ENCODE data around the gene FAM47E.

The FAM47E gene, protein sequence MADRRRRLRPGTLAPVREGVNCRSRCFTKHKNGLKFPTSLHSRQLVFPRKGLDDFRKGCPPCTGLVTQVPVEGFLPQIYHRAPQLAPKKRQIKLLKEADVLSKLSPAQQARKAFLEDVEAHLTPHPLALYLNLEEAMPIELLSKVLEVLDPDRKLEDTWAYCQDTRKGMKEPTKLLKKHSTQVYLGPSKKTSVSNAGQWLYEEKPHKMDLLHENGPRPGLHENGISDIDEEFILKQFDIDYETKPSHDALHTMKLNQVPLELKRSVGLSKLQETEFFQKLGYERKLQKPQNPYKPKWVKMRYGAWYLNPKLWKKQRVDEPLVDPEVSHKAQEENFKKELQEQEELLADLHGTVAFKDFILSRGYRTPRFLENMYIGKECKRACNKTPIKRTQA

DNA sequence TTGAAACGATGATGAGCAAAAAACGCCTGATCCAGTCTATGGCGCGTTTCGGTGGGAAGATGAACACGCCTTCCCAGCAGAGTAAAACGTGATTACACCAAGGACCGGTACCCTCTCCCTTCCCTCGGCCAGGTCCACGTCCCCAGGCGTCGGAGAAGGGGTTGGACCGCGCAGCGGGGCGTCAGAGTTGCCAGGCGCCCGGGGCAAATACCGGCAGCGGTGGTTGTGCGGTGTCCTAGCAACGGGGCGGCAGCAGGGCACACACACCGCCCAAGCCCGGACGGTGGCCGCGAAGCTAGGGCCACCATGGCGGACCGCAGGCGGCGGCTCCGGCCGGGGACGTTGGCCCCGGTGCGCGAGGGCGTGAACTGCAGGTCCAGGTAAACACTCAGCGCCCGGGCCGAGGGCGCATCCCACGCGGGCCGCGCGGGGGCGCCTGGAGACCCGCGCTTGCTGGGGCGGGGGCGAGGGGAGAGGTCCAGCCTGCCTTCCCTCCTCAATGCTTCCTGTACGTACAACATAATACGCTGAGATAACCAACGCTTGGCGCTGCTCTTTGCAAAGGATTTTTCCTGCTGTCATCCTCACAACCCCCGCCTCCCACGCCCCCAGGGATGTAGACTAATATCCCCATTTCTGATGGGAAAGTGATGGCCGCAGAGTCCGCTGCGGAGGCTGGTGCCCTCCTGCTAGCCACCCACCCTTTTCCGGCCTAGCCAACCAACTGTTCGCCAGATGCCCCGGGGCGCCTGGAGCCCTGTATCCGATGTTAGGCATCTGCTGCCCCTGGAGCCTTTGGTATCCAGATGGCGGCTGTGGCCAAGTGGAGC, at the start of gene FAM47E:
TSS of gene FAM47E (plus strand) at position 281 of the 830 bp plus-strand sequence. CDS start at position 307, 26 bp downstream.
- in situ Hi-C loops (cut with HindIII; ENCODE audit: low sequenced_read_pairs), result no loop called here

DNA sequence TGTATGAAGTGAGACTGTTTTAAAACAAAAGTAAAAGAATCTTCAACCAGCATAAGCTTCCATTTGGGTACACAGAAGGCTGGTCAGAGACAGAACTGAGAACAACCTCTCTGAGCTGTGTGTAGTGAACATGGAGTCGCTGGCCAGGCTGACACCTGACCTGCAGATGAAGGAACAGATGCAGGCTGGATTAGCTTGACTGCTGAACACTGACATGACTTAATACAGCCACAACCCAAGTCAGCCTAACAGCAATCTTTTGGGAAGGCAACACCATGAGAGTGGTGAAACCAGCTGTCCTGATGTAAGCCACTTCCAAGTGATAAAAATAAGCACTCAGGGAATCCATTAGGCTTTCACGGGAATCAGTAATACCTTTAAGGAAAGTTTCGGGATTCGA, 48.0 kb upstream of the FAM47E start:
- in situ Hi-C loops (cut with HindIII; ENCODE audit: low sequenced_read_pairs), result no loop called here

DNA sequence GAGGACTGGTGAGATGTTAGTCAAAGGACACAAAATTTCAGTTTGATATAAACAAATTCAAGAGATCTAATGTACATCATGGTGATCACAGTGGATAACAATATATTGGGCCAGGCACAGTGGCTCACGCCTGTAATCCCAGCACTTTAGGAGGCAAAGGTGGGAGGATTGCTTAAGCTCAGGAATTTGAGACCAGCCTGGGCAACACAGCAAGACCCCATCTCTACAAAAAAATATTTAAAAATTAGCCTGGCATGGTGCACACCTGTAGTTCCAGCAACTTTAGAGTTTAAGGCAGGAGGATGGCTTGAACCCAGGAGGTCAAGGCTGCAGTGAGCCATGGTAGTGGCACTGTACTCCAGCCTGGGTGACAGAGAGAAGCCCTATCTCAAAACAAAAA, 46.6 kb upstream of the FAM47E start:
- in situ Hi-C loops (cut with HindIII; ENCODE audit: low sequenced_read_pairs), result no loop called here

DNA sequence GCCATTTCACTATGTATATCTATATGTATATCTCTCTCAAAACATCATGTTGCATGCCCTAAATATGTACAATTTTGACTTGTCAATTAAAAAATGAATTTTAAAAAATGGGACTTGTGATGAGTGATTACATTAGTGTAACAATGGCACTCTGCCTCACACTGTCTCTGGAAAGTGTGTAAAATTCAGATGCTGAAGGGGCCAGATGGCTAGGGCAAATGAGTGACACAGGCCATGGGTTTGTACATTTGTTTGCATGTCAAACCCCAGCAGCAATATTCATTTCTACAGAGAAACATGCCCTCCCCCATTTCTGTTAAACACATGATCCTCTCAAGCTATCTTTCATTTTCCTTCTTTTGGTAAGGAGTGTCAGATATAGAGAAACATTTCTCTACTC, 46.0 kb upstream of the FAM47E start:
- in situ Hi-C loops (cut with HindIII; ENCODE audit: low sequenced_read_pairs), result no loop called here

DNA sequence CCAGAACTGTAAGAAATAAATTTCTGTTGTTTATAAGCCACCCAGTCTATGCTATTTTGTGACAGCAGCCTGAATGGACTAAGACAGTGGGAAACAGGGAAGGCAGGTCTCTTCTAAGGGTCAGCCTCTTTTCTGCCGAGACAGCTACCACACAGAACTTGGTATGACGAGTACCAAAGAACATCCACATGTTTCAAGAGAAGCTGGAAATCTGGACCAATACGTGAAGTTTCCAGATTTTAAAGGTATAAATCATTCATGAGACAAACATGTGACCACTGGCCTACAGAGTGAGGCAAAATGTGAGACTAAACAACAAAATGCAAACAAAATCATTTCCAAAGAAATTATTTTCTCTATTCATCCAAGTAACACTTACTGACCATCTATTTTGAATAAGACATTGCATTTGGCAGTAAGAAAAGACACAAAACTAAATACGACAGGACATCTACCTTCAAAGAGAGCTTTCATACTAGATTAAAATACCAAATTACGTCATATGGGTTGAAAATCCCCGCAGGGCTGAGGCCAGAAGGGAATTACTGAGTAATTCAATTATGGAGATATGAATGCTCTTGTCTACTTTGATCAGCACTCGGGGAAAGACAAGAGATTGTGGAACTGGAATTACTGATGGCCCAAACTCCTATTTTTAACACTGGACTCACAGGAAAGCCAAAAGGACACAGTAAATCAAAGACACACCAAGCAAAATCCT, 45.1 kb upstream of the FAM47E start:
- in situ Hi-C loops (cut with HindIII; ENCODE audit: low sequenced_read_pairs), result no loop called here

DNA sequence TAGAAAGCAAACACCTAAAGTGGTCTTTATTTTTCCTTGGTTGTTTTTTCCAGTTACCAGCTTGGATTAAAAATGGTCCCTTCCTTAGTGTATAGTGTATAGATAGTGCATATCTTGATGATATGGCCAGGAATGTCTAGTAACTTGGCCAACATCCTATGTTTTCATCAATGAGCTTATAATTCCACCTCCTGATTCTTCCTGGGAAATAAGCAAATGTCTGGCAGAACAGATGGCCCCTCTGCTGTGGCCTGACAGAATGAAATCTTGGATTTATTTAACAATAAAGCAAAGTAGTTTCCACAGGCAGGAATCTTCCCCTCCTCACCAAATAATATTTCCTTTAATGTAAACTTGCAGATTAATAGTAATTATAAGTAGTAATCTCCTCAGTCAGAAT, 44.0 kb upstream of the FAM47E start:
- in situ Hi-C loops (cut with HindIII; ENCODE audit: low sequenced_read_pairs), result no loop called here

DNA sequence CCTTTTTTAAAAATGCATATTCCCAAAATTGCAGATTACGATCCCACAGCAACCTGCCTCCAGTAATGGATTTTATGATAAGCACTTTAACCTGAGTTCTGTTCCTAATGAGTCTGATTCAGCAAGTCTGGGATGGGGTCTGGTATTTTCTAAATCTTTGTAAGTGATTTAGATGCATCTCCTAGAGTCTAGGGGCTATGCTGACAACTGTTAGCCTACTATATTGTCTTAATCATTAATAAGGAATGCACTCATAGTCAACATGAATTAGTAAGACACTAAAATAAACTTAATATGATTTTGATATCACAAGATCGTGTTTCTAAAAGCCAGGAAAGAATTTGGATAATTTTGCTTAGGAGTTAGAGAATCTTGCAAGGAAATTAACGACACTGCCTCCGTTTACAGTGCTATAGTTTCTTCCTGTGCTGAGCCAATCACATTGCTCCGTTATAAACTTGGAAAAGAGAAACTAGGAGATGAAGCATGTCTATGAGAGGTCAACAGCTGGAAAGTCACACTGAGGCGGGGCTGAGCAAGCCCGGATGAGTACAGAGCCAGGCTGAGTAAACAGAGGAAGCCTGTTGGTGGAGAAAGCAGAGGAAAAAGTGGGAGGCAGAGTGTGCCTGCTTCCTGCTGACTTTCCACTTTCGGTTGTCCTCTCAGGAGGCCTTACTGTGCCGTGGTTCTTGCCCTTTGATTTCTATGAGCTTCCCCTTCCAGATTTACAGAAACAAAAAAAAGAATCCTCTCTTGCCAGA, 43.3 kb upstream of the FAM47E start:
- in situ Hi-C loops (cut with HindIII; ENCODE audit: low sequenced_read_pairs), result no loop called here

DNA sequence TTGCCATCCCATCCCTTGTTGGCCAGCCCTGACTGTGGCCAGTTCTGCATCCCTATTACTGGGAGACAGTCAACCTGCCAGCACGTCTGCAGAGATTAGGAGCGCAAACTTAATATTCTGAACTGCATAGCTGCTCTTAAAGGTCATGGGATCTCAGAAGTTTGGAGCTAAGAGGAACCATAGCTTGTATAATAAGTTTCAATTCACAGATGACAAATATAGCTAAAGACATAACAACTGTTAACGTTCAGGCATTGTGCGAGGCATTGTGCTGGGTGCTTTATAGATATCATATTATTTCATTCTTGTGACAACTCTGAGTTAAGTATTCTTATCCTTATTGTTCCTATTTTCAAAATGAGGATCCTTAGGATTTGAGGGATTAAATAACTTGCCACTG, 41.6 kb upstream of the FAM47E start:
- in situ Hi-C loops (cut with HindIII; ENCODE audit: low sequenced_read_pairs), result no loop called here

DNA sequence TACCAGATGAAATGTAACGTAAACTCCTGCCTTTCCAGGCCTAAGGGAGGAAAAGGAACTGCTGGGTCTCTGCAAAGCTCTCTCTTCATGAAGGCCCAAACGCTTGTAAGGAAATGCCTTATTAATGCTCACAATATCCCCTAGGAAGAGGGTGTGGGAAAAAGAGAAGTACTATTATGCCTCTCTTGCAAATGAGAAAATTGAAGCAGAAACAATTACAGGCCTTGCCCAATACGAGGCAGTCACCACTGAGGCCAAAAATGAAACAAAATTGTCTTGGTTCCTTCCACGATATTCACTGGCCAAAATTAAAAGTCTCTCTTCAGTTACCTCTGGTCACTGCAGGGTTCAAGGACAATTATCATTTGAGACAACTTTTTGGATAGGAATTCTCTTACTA, 41.1 kb upstream of the FAM47E start:
- in situ Hi-C loops (cut with HindIII; ENCODE audit: low sequenced_read_pairs), result no loop called here

DNA sequence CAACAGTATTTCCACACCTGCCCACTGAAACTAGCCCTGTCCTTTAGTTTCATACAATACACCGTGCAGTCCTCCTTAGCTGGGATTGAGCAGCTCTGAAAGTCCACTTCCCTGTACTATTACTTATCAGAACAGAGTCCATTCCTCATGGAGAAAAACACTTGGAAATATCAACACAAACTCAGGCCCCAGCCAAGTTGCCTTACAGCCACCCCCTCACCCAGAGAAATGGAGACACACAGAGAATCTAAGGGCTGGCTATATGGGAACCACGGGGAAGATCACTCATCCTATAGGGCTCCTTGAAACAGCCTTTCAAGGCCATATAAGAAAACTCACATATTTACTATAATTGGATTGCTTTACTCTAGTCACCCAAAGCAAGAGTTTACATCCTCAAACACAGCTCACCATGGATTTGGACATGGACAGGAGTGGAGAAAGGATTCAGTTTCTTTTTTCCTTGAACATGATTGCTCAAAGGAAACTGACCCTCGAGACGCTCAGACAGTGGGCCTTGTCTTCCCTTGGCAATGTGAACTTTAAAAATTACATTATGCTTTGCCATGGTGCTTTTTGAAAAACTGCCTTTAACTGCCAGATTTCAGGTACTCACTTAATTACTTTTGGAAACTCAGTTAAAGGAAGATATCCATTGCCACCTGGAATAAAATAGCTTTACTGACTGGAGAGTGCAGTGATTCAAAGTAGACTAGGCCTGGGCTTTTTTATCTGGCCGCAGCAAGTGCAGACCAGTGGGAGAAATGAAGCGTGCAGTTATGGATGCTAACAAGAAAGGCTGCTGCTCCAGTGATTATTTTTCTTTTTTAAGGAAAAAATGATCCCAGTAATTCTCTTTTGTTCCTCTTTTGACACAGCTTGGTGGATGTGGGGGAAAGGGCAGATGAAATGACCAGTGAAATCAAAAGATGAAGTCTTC, 39.5 kb upstream of the FAM47E start:
- in situ Hi-C loops (cut with HindIII; ENCODE audit: low sequenced_read_pairs), result no loop called here

DNA sequence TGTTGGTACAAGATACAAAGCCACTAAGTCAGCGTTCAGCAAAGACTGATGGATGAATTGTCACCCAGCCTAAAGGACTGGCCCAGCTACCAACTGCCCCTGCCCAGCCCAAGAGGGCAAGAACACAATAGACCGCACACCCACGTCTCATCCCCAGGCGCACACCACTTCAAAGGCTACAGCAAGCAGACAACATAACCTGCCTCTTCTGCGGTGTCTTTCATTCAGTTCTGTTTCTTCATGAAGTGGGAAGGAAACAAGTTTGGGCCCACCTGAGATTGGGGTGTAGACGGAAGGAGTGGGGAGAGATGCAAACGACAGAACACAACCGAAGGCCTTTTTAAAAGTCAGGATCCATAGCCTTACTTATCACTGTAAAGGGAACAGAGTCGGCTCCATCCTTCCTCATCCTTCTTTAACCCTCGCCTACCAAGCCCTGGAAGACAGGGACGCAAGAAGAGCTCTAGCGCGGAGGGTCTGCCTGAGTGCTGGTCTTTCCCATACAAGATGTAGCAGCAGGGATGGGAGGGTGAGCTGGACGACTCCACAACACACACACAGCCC, 38.6 kb upstream of the FAM47E start:
- in situ Hi-C loops (cut with HindIII; ENCODE audit: low sequenced_read_pairs), result no loop called here

DNA sequence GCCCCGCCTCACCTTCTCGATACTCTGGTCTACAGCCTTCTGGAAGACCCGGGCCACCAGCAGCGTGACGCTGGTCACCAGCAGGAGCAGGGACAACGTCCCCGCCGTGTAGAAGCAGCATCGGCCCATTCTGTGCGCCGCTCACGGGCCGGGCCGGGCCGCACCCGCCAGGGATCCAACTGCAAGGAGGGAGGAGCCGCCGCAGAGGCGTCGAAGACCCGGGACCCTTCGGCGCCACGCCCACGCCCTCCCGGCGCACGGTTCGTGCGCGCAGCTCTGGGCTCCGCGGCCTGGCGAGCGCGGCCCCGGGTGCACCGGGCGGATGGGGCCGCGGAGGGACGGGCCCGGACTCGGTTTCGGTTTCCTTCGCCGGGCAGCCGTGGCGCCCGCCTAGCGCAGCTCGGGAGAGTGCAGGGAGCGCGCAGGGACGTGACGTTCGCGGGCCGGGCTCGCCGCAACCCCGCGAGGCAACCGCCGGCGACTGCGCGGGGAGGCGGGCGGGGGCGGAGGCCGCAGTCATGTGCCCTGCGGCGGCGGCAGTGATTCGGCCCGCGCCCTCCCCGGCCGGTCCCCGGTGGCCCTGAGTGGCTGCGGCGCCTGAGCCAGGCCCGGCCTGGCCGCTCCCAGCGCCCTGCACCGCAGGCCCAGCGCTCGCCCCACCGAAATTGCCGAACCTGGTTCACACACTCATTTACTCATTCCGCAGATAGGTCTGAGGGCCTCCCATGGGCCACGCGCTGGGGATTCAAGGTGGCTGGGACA, 37.9 kb upstream of the FAM47E start, which contains the start of gene SCARB2:
TSS of gene SCARB2 (minus strand) at position 410 of the 762 bp plus-strand sequence. CDS start at position 129, 281 bp downstream.
- in situ Hi-C loops (cut with HindIII; ENCODE audit: low sequenced_read_pairs), result no loop called here

DNA sequence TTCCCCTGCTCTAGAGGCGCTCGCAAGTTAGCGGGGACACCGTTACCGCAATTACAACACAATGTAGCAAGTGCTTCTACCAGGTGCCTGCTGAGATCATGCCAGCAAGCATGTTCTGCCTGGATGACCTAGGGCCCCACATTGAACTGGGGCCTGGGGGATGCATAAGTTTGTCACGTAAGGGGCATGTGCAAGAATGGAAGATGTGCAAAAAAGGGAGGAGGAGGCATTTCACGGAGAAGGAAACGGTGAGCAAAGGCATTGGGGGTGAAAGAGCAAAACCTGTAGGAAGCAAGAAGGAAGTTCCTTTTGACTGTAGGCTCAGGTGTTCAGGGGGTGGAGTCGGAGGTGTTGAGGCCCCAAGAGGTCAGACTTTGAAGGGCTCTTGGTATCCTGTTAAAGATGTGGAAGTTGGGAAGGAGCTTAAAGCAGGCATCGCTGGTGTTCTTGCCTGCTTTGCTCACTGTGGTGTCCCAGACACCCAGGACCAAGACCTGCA, 37.3 kb upstream of the FAM47E start:
- in situ Hi-C loops (cut with HindIII; ENCODE audit: low sequenced_read_pairs), result no loop called here

DNA sequence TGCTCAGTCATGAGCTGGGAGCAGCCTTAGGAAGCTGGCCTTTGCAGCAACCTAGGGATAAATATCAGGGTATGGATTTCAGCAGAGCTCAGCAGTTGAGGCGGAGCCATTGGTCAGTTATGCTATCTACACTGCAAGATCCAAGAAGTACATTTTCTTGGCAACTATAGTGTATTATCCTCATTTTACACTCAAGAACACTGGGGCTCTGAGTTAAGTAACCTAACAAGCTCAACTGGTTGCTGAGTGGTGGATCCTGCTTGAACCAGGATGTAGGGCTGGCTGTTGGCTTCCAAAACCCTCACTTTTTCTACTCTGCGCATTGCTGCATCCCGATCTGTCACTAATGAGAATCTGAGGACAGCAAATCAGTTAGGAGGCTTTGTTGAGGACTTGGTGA, 36.4 kb upstream of the FAM47E start:
- in situ Hi-C loops (cut with HindIII; ENCODE audit: low sequenced_read_pairs), result no loop called here

DNA sequence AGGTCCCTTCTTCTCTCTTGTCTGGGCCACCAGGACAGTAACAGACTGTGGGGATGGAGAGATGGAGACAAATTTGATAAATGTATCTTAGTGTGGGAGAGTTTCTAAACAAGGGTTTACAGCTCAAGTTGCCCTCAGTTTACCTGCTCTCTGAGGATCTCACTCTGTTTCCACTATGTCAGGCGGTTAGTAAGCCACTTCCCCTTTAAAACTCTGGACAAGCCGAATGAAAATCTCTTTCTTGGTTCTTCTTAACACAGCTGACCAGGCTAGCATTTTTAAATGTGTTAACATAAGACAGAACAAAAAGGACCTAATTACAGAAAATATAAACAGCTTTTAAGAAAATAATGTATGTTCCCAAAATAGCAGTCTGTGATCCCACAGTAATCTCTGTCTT, 35.0 kb upstream of the FAM47E start:
- in situ Hi-C loops (cut with HindIII; ENCODE audit: low sequenced_read_pairs), result no loop called here

DNA sequence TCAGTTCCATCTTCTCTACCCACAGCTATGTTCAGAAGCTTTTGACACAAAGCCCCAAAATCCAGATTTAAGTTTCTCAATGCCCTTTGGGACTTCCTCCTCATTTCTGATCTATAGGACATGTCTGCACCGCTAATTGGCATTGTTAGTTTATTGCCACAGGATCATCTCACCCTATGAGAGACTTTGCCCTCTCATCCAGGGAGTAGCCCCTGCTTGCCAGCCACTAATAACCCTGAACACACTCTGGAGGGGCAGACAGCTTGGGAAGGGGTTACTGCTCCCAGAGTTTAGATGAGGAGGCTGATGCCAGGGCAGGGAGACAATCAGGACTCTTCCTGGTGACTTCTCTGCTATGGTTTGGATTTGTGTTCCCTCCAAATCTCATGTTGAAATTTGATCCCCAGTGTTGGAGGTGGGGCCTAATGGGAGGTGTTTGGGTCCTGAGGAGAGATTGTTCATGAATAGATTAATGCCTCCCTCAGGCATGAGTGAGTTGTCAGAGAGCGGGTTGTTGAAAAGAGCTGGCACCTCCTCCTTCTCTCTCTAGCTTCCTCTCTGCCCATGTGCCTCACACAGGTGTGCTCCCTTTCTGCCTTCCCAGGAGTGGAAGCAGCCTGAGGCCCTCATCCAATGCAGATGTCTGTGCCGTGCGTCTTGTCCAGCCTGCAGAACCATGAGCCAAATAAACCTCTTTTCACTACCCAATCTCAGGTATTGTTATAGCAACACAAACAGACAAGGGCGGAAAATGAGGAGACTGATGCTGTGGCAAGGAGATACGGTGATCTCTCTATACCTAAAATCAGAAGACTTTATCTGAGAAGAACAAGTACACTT, 34.3 kb upstream of the FAM47E start:
- in situ Hi-C loops (cut with HindIII; ENCODE audit: low sequenced_read_pairs), result no loop called here

DNA sequence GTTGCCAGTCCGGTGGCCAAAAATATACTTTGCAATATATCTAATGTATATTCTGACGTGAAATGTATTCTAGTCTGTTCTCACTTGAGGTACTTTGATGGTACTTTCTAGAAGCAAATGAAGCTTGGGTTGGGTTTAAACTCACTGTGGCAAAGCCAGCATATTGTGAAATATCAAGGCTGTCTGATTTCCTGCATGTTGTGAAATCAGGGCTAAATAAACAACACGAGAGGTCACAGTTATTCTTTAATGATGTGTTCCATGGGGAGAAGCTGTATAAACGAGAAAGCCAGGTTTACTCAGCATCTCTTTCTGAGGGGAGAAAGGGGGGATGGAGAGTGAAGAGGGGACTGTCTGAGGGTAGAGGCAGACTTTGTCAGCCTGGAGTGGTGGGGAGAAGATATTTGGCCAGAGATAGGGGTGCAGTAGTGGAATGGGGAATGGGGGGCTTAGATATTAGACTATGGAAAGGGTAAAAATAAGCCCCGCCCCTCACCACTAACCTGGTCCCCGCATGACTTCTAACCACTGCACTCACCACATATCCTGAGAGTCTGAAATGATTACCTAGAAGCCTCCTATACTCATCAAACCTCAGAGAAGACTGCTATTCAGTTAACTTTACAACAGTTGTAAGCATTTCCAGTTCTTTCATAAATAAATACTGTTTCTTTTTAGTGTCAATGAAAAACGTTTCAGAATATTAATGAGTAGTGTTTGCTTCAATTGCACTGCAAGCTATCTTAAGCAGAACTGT, 32.0 kb upstream of the FAM47E start:
- in situ Hi-C loops (cut with HindIII; ENCODE audit: low sequenced_read_pairs), result no loop called here
